ENCODE data around the gene TM4SF4. TPM values are rescaled to one million over a fixed set of nuclear protein-coding genes. Genes with fewer than 3 reads are reported as not detected.

Gene TM4SF4
- total RNA-seq, 1 experiment from 2014 or later, result not detected

DNA sequence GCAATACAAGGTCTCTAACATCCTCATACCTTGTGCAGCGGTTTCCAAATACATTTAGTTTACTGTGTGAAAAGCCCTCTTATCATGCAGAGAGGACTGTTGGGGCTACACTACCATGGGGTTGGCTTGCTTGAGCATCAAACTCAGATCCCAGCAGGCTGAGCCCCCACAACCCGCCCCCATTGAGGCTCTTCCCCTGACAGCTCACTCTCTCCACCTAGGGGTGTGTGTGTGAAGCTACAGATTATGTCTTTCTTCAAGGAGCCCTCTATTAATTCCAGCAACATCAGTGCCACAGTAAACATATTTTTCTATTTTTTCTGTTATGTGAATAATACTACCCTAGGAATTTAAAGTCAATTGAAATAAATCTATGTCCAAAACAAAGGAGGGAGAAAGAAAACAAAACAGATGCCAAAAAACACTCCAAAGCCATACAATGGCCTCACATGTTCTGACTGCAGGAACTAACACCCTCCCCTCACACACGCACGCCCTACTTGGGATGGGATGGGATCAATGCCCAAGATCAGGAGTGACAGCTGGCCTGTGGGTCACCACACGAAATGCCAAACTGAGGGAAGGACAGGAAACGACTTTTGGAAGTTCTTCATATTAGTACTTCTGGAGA is 14.7 kb downstream of the TM4SF4 start:
- Histone ChIP-seq H3K9ac (ENCODE audit: extremely low read depth, insufficient read length, low read length) (no peak overlapping the region), H2AK5ac (ENCODE audit: insufficient read length, low read length) (no peak overlapping the region), H3K14ac (ENCODE audit: insufficient read depth, low read length) (no peak overlapping the region), H2BK12ac (ENCODE audit: insufficient read length, low read depth, low read length) (no peak overlapping the region), H3K27me3 (ENCODE audit: insufficient read depth, low read length) (no peaks in the 10 kb centered on the region), H2BK120ac (ENCODE audit: low read depth, low read length, poor library complexity, severe bottlenecking) (no peak overlapping the region), H3K27ac (ENCODE audit: insufficient read length, low read depth, low read length) (no peak overlapping the region), H3K23ac (ENCODE audit: insufficient read length, low read depth, low read length) (no peak overlapping the region), H3K4me2 (ENCODE audit: insufficient read depth, insufficient read length, low read length) (no peak overlapping the region), H3K4ac (ENCODE audit: low read depth, low read length) (no peak overlapping the region), H3K79me1 (ENCODE audit: insufficient read depth, low read depth, low read length, poor library complexity, severe bottlenecking) (no peaks in the 10 kb centered on the region), H3K79me2 (ENCODE audit: insufficient read depth, low read length) (no peaks in the 10 kb centered on the region), H4K20me1 (ENCODE audit: control insufficient read depth, insufficient read depth, insufficient read length) (no peaks in the 10 kb centered on the region), H4K91ac (ENCODE audit: insufficient read length, low read depth, low read length) (no peak overlapping the region), H3K23me2 (ENCODE audit: insufficient read length, low read depth, low read length, poor library complexity, severe bottlenecking) (no peaks in the 10 kb centered on the region), H2BK15ac (ENCODE audit: low read depth, low read length) (no peak overlapping the region), H3K56ac (ENCODE audit: insufficient read length, low read depth, low read length) (no peak overlapping the region), H3T11ph (ENCODE audit: low read length) (no peak overlapping the region), H2BK20ac (ENCODE audit: low read depth, low read length, poor library complexity, severe bottlenecking) (no peak overlapping the region), H2AFZ (ENCODE audit: low read length) (no peak overlapping the region), H3K4me1 (ENCODE audit: insufficient read depth, low read length) (no peaks in the 10 kb centered on the region), H3K9me3 (ENCODE audit: control insufficient read depth, low read depth, low read length) (no peaks in the 10 kb centered on the region), H4K8ac (replicated peaks; ENCODE audit: insufficient read length, low read depth, low read length) (no peak overlapping the region), H3K18ac (ENCODE audit: insufficient read length, low read depth, low read length) (no peak overlapping the region), H2BK5ac (ENCODE audit: insufficient read length, low read length) (no peak overlapping the region), H4K5ac (ENCODE audit: insufficient read length, low read depth, low read length) (no peak overlapping the region)
- DNase-seq, result peak; percentile 52
- Mint-ChIP-seq H3K27ac (no peak overlapping the region), H3K36me3 (ENCODE audit: insufficient read depth in 1 of 3, low read depth in 3 of 3) (no peaks in the 10 kb centered on the region), H3K4me3 (no peak overlapping the region), H3K27me3 (ENCODE audit: low read depth) (peaks cover 4% of the 10 kb centered on the region), H3K4me1 (peaks cover 14% of the 10 kb centered on the region in 2 experiments), H3K9me3 (no peaks in the 10 kb centered on the region; a peak in 2 of 5 replicates)
- TF ChIP-seq, protein P1, sequence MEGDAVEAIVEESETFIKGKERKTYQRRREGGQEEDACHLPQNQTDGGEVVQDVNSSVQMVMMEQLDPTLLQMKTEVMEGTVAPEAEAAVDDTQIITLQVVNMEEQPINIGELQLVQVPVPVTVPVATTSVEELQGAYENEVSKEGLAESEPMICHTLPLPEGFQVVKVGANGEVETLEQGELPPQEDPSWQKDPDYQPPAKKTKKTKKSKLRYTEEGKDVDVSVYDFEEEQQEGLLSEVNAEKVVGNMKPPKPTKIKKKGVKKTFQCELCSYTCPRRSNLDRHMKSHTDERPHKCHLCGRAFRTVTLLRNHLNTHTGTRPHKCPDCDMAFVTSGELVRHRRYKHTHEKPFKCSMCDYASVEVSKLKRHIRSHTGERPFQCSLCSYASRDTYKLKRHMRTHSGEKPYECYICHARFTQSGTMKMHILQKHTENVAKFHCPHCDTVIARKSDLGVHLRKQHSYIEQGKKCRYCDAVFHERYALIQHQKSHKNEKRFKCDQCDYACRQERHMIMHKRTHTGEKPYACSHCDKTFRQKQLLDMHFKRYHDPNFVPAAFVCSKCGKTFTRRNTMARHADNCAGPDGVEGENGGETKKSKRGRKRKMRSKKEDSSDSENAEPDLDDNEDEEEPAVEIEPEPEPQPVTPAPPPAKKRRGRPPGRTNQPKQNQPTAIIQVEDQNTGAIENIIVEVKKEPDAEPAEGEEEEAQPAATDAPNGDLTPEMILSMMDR (conservative IDR thresholded peaks at IDR 0.05), result peak; percentile 82
- no CpG with 5 or more reads among the region's 6 CpGs for WGBS (ENCODE audit: extremely low coverage, insufficient read length, low lambda C conversion rate)
